NB4 (cell line): ENCODE data around the gene CDH4.

ENCODE experiments used
- MYC ChIP-seq: IDR thresholded peaks from 2 replicates; pipeline ENCODE4 v1.6.1; 2011; ENCODE audit warnings: low read depth, low read length
- POLR2A ChIP-seq: IDR thresholded peaks from 2 replicates; pipeline ENCODE4 v1.6.1; 2011; ENCODE audit warnings: mild to moderate bottlenecking; ENCODE audit not compliant: insufficient read length; ENCODE audit errors: extremely low read depth
- TF ChIP-seq, protein P1 (sequence below): IDR thresholded peaks from one replicate; pipeline ENCODE4 v1.5.1; 2012; ENCODE audit warnings: low read depth, low read length
- TF ChIP-seq, protein P2 (sequence below): IDR thresholded peaks from 2 replicates; pipeline ENCODE4 v1.6.1; 2011; ENCODE audit warnings: low read depth, low read length

DNA sequence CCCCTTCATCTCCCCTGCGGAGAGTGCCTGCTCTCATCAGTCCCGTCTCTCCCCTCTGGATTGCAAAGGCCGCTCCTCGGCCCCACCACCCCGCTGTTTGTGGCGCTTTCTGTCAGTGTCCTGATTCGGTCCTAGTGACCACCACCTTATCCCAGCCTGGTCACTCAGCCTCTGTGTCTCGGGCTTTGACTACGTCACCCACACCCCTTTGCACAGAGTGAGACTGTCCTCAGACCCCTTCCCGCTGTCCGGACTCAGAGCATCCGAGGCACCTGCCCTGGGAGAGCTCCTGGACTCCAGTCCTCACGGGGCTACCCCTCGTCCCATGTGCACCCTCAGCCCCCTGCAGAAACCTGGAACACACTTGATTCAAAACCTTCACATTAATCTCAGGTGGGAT is 433.4 kb downstream of the CDH4 start:
- TF ChIP-seq, protein P1, sequence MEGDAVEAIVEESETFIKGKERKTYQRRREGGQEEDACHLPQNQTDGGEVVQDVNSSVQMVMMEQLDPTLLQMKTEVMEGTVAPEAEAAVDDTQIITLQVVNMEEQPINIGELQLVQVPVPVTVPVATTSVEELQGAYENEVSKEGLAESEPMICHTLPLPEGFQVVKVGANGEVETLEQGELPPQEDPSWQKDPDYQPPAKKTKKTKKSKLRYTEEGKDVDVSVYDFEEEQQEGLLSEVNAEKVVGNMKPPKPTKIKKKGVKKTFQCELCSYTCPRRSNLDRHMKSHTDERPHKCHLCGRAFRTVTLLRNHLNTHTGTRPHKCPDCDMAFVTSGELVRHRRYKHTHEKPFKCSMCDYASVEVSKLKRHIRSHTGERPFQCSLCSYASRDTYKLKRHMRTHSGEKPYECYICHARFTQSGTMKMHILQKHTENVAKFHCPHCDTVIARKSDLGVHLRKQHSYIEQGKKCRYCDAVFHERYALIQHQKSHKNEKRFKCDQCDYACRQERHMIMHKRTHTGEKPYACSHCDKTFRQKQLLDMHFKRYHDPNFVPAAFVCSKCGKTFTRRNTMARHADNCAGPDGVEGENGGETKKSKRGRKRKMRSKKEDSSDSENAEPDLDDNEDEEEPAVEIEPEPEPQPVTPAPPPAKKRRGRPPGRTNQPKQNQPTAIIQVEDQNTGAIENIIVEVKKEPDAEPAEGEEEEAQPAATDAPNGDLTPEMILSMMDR, result no peak
- TF ChIP-seq, protein P2, sequence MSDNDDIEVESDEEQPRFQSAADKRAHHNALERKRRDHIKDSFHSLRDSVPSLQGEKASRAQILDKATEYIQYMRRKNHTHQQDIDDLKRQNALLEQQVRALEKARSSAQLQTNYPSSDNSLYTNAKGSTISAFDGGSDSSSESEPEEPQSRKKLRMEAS, result no peak
- TF ChIP-seq MYC (no peak), POLR2A (no peak)
